MM.1S (cell line): ENCODE measurements around the gene EFNA5.

Source experiments
- DNase-seq: peaks from one replicate; pipeline ENCODE4 v3.0.0-alpha.2; 2015
- H2AFZ ChIP-seq: fragments of 300-600 bp; sonication (generic); 2 replicates; pipeline ENCODE4 v1.6.0; 2016; ENCODE audit warnings: antibody characterized with exemption, low read length
- H3F3A ChIP-seq: fragments of 300-600 bp; sonication (generic); 2 replicates; pipeline ENCODE4 v1.6.1; 2016; ENCODE audit warnings: mild to moderate bottlenecking, antibody characterized with exemption, low read length, moderate library complexity, mixed read lengths; ENCODE audit not compliant: insufficient read depth
- H3K27ac ChIP-seq: fragments of 300-600 bp; sonication (generic); 2 replicates; pipeline ENCODE4 v1.5.1; 2016; ENCODE audit warnings: mild to moderate bottlenecking, low read length
- H3K27me3 ChIP-seq: fragments of 300-600 bp; sonication (generic); replicated peaks from 2 replicates; pipeline ENCODE4 v1.6.0; 2016; ENCODE audit warnings: low read length; ENCODE audit not compliant: insufficient read depth
- H3K36me3 ChIP-seq: fragments of 300-600 bp; sonication (generic); replicated peaks from 2 replicates; pipeline ENCODE4 v1.6.1; 2016; ENCODE audit warnings: mild to moderate bottlenecking, low read length, mixed read lengths; ENCODE audit not compliant: insufficient read depth
- H3K4me1 ChIP-seq: fragments of 300-600 bp; sonication (generic); 2 replicates; pipeline ENCODE4 v1.6.1; 2016; ENCODE audit warnings: low read length, mixed read lengths
- H3K4me2 ChIP-seq: fragments of 300-600 bp; sonication (generic); 2 replicates; pipeline ENCODE4 v1.6.0; 2016; ENCODE audit warnings: low read depth, low read length
- H3K4me3 ChIP-seq: fragments of 300-600 bp; sonication (generic); 2 replicates; pipeline ENCODE4 v1.5.1; 2016; ENCODE audit warnings: low read length, mixed read lengths
- H3K79me2 ChIP-seq: fragments of 300-600 bp; sonication (generic); 2 replicates; pipeline ENCODE4 v1.6.1; 2016; ENCODE audit warnings: mixed run types, low read length, mixed read lengths
- H3K9ac ChIP-seq: fragments of 300-600 bp; sonication (generic); 2 replicates; pipeline ENCODE4 v1.6.1; 2016; ENCODE audit warnings: low read length, mixed read lengths
- H3K9me2 ChIP-seq: fragments of 300-600 bp; sonication (generic); replicated peaks from 2 replicates; pipeline ENCODE4 v1.6.1; 2016; ENCODE audit warnings: mild to moderate bottlenecking, low read length, mixed read lengths; ENCODE audit not compliant: insufficient read depth
- H3K9me3 ChIP-seq: fragments of 300-600 bp; sonication (generic); replicated peaks from 2 replicates; pipeline ENCODE4 v1.6.1; 2016; ENCODE audit warnings: mild to moderate bottlenecking, low read length, mixed read lengths; ENCODE audit not compliant: insufficient read depth
- H4K20me1 ChIP-seq: fragments of 300-600 bp; sonication (generic); 2 replicates; pipeline ENCODE4 v1.6.1; 2016; ENCODE audit warnings: mild to moderate bottlenecking, low read length, moderate library complexity, mixed read lengths; ENCODE audit not compliant: insufficient read depth
- EZH2 ChIP-seq: fragments of 300-600 bp; sonication (generic); optimal IDR thresholded peaks from 2 replicates; pipeline ENCODE3; 2017; ENCODE audit warnings: low read depth, mild to moderate bottlenecking, antibody characterized with exemption, low read length, mixed read lengths
- EZH2phosphoT487 ChIP-seq: fragments of 300-600 bp; sonication (generic); IDR thresholded peaks from 2 replicates; pipeline ENCODE4 v1.6.1; 2018; ENCODE audit warnings: antibody characterized with exemption, low read length
- TF ChIP-seq, protein P1 (sequence below): fragments of 300-600 bp; sonication (generic); IDR thresholded peaks from 2 replicates; pipeline ENCODE4 v1.5.1; 2016; ENCODE audit warnings: antibody characterized with exemption, low read length, mixed read lengths

EFNA5 gene

DNA sequence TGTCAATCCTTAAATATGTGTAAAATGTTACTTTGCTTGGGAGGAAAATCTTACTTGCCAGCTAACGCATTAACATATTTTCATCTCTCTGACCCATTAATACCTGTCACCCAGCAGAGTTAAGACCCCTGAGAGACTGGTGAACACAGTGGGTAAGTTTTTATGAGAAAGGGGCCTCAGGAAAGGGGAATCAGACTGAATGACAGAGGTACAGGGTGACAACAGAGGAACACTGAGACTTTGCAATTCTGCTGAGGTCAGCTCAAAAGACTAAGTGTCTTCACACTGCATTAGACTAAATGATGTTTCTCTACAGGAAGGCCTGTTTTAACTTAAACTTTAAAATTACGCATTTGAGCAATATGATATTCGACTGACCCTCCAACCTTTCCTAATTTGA, 223.8 kb downstream of the EFNA5 start:
- no peaks in the 10 kb centered on the region for H3K9me2 ChIP-seq

DNA sequence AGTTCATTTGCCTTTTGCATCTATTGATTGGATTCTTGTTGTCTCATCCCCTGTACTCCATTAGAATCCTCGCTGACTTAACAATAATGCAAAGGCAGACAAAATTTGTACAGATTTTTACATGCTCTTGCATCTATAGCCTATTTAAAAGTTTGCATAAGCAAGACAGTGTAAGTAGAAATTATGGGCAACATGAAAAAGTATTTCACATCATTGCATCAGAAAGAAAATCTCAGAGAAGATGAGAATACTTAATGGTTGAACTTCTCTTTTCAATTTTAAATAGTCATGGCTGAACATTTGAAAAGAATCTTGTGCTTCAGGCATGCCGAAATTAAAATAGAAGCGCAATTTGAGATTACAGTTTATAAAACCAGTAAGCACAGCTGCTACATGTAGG, 226.4 kb downstream of the EFNA5 start:
- H3K9me2 ChIP-seq, result no peaks in the 10 kb centered on the region
- no peaks in the 10 kb centered on the region for H3K27me3 ChIP-seq
- H3F3A ChIP-seq, result no peaks in the 10 kb centered on the region
- H2AFZ ChIP-seq, result no peak overlapping the region
- no peaks in the 10 kb centered on the region for H3K79me2 ChIP-seq
- no peaks in the 10 kb centered on the region for H3K4me1 ChIP-seq
- no peak overlapping the region for H3K27ac ChIP-seq
- no peak for DNase-seq
- no peak overlapping the region for H3K4me3 ChIP-seq
- H3K36me3 ChIP-seq, result no peaks in the 10 kb centered on the region
- no peaks in the 10 kb centered on the region for H3K9me3 ChIP-seq
- TF ChIP-seq EZH2phosphoT487 (no peak), EZH2 (no peak)
- TF ChIP-seq, protein P1, sequence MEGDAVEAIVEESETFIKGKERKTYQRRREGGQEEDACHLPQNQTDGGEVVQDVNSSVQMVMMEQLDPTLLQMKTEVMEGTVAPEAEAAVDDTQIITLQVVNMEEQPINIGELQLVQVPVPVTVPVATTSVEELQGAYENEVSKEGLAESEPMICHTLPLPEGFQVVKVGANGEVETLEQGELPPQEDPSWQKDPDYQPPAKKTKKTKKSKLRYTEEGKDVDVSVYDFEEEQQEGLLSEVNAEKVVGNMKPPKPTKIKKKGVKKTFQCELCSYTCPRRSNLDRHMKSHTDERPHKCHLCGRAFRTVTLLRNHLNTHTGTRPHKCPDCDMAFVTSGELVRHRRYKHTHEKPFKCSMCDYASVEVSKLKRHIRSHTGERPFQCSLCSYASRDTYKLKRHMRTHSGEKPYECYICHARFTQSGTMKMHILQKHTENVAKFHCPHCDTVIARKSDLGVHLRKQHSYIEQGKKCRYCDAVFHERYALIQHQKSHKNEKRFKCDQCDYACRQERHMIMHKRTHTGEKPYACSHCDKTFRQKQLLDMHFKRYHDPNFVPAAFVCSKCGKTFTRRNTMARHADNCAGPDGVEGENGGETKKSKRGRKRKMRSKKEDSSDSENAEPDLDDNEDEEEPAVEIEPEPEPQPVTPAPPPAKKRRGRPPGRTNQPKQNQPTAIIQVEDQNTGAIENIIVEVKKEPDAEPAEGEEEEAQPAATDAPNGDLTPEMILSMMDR, result no peak
- H3K9ac ChIP-seq, result no peak overlapping the region
- H4K20me1 ChIP-seq, result no peaks in the 10 kb centered on the region
- H3K4me2 ChIP-seq, result no peak overlapping the region

More for the DNA sequence above, 223.8 kb downstream of the EFNA5 start:
- H3K27me3 ChIP-seq, result no peaks in the 10 kb centered on the region
- H3K79me2 ChIP-seq, result no peaks in the 10 kb centered on the region
- no peaks in the 10 kb centered on the region for H3F3A ChIP-seq
- no peaks in the 10 kb centered on the region for H3K9me3 ChIP-seq
- DNase-seq, result no peak
- H3K4me3 ChIP-seq, result no peak overlapping the region
- H4K20me1 ChIP-seq, result no peaks in the 10 kb centered on the region
- no peaks in the 10 kb centered on the region for H3K4me1 ChIP-seq
- TF ChIP-seq, protein P1, result no peak
- no peak for TF ChIP-seq EZH2
- no peak for TF ChIP-seq EZH2phosphoT487
- H3K9ac ChIP-seq, result no peak overlapping the region
- H3K36me3 ChIP-seq, result no peaks in the 10 kb centered on the region
- no peak overlapping the region for H2AFZ ChIP-seq
- H3K4me2 ChIP-seq, result no peak overlapping the region
- H3K27ac ChIP-seq, result no peak overlapping the region

DNA sequence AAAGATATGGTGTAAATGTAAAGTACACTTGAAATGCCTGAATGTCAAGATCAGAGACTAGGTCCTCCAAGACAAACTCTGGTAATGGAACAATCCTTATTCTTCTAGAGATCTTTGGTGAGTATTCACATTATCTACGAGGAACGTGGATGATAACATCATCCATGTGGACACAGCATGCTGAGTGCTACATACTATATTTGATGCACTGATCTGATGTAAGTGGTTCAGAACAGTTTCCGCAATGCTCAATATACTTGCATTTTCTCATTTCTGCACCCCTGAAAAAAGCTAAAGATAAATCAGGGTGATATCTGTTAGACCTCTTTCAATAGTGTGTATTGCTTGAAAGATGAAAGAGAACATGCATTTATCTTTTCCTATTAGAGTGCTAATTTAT, 226.8 kb downstream of the EFNA5 start:
- no peaks in the 10 kb centered on the region for H4K20me1 ChIP-seq
- H3K36me3 ChIP-seq, result no peaks in the 10 kb centered on the region
- H3K9me2 ChIP-seq, result no peaks in the 10 kb centered on the region
- TF ChIP-seq, protein P1, result no peak
- no peak for TF ChIP-seq EZH2
- TF ChIP-seq EZH2phosphoT487, result no peak
- H3K27me3 ChIP-seq, result no peaks in the 10 kb centered on the region
- no peak overlapping the region for H3K4me2 ChIP-seq
- no peaks in the 10 kb centered on the region for H3K9me3 ChIP-seq
- no peak overlapping the region for H3K27ac ChIP-seq
- no peaks in the 10 kb centered on the region for H3K4me1 ChIP-seq
- H3K4me3 ChIP-seq, result no peak overlapping the region
- H3K9ac ChIP-seq, result no peak overlapping the region
- H3K79me2 ChIP-seq, result no peaks in the 10 kb centered on the region
- H2AFZ ChIP-seq, result no peak overlapping the region
- DNase-seq, result no peak
- H3F3A ChIP-seq, result no peaks in the 10 kb centered on the region
